HS-5 (cell line): ENCODE results near the gene ACSF2.

Experiments used
- DNase-seq: peaks from one replicate; pipeline ENCODE4 v3.0.0-alpha.2; 2012; ENCODE audit warnings: low read depth

ACSF2 gene

DNA sequence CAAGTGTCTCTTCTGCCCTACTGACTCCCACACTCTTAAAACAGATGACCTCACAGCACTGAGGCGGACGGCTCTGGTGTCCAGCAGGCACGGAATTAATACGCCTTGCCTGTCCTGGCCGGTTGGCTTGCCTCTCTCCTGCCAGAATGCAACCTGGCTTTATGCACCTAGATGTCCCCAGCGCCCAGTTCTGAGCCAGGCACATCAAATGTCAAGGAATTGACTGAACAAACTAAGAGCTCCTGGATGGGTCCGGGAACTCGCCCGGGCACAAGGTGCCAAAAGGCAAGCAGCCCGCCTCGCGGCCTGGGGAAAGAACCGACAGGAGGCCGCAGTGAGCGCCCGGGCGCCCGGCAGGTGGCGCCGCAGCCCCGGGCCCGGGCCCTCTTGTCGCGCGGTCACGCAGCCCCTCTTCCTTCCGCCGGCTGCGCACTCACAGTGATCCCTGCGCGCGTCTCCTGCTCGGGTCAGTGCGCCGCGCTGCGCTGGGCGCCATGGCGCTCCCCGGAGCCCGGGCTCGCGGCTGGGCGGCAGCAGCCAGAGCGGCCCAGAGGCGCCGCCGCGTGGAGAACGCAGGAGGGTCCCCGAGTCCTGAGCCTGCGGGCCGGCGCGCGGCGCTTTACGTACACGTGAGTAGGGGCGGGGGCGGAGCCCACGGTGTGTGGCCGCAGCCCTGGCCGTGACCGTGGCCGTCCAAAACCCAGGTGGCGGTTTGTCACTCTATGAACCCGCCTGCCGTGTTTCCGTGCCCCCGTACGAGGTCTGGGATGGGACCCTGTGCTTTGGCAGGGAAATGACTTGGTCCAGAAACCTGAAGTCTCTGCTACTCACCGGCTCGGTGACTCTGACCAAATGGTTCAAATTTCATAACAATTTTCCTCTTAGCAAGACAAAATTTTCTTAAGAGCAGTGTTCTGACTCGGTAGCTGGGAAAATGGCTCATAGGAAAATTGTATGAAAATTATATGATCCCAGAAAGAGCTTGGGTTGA lies 52.7 kb downstream of the ACSF2 start, which contains the start of gene RSAD1:
Gene RSAD1, plus strand, starts transcription at position 470 of the 991 bp plus-strand sequence. Its CDS starts 25 bp downstream, at position 495.
- DNase-seq = peak; percentile 39

- peak; percentile 31 for DNase-seq
These were observed 53.6 kb downstream of the ACSF2 start for GRCh38 chr17:50479522-50480141.

- DNase-seq = no peak
These were observed 54.2 kb downstream of the ACSF2 start for GRCh38 chr17:50480142-50480764.

DNA sequence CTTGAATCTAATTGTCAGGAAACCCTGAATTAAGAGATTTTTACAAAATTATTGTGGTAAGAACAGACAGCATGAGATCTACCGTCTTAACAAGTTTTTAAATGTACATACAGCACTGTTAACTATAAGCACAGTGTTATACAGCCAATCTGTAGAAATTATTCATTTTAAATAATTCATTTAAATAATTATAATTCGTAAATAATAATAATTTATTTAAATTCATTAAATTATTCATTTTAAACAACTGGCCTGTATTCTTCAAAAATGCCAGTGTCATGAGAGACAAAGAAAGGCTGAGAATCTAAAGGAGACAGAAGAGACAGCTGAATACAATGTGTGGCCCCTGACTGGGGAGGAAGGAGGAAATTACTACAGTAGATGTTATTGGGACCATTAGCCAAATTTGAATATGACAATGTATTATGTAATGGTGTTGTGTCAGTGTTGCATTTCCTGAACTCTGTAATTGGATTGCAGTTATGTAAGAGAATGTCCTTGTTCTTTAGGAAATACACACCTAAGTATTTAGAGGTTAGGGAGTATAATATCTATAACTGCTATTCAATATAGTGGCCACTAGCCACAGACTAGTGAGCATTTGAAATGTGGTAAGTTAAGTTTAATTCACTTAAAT lies 55.0 kb downstream of the ACSF2 start:
- no peak for DNase-seq

DNA sequence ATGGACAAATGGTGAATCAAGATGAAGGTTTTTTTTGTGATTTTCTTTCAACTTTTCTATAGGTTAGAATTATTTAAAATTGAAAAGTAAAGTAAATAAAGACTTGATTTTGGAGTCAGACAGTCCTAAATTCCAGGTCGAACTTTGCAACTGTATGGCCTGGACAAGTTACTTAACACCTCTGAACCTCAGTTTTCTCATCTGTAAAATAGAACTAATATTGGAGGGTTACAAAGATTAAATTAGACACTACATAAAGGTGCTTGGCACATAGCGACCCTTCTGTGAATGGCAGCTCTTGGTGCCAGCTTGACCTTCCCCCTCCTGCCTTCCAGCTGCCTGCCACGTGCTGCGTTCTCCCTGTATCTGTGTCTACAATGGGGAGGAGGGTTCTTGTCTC lies 55.6 kb downstream of the ACSF2 start:
- DNase-seq = no peak

DNA sequence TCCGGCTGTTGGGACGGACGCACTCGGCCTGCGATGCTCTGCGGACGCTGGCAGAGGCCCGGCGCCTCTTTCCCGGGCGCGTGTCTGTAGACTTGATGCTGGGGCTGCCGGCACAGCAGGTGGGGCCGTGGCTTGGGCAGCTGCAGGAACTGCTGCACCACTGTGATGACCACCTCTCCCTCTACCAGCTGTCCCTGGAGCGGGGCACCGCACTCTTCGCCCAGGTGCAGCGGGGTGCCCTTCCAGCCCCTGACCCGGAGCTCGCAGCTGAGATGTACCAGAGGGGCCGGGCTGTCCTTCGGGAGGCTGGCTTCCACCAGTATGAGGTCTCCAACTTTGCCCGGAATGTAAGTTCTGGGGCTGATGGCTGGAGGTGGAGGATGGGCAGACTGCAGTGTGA lies 56.1 kb downstream of the ACSF2 start:
- no peak for DNase-seq

GRCh38 chr17:50482516-50482915 lies 56.5 kb downstream of the ACSF2 start:
- peak; percentile 89 for DNase-seq

DNA sequence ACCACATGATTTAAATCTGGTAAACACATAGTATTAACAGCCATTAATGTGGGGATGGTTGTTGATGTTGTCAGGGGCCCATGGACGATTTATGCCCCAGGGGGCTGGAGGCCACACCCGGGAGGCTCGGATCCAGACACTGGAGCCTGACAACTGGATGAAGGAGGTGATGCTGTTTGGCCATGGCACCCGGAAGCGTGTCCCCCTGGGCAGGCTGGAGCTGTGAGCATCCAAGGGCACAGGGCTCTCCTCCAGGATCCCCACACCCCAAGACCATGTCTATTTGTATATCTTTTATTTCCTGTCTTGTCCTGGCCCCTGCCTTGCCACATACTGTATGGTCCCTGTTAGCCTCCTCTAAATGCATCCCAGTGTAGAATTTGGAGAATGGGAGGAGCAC lies 57.2 kb downstream of the ACSF2 start:
- no peak for DNase-seq

DNA sequence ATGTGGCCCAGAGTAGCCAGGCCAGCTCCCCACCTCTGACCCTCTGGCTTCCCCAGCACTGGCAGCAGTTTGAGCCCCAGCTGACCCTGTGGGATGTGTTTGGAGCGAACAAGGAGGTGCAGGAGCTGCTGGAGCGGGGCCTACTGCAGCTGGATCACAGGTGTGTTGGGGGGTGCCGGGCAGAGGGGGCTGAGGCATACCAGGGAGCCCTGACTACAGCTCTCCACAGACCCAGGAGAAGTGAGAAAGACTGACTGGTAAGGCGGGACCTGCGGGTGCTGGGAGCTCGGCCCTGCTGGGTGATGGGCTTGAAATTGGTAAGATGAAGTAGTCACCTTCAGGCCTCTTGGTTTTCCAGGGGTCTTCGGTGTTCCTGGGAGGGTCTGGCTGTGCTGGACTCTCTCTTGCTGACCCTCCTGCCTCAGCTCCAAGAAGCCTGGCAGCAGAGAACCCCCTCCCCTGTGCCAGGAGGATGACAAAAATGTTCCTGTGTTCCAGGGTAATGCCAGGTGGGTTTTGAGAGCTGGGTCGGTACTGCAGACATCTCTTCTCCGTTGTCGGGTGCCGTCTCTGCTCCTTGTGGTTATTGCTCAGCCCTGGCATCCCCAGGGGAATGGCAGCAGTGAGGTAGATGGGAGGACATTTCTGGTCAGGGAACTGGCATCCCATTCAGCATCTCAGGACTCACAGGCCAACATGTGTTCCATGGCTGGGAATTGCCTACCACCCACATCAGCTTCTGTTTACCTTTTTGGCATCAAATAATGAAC lies 58.6 kb downstream of the ACSF2 start:
- no peak for DNase-seq

GRCh38 chr17:50487213-50488096 lies 61.4 kb downstream of the ACSF2 start:
- no peak for DNase-seq

DNA sequence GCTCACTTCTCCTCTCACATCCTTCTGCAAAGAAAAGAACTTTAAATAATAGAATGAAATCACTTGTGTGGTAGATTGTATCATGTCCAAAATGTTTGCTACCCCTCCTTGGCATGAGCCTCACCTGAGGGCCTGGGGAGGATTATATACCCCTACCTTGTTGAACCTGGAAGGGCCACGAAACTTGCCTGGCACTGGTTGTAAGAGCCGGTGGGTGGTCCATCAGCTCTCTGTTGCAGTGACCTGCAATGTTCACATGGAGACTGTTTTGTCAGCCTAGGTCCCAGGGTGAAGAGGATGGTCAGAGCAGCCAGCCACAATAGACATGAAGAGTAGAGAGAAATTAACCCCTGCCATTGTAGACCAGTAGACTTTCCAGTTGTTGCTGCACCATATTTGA lies 62.9 kb downstream of the ACSF2 start:
- no peak for DNase-seq

DNA sequence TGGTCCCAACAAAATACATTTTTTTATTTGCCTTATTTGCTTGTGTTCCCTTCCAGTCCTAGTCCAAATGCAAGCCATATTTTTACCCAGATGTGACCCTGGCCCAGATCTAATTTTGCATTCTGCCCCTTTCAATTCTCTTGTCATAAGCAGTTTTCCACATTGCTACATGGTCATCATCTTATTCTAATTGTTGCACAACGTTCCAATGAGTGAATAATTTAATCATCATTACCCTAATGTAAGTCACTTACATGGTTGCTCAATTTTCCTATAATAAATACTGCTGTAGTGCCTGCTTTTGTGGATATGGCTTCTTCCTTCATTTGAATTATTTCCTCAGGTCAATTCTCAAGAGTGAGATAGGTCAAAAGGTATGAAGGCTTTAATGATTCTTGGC lies 65.5 kb downstream of the ACSF2 start:
- DNase-seq = no peak

GRCh38 chr17:50492214-50492613 lies 66.2 kb downstream of the ACSF2 start:
- no peak for DNase-seq

GRCh38 chr17:50493744-50494143 lies 67.7 kb downstream of the ACSF2 start:
- no peak for DNase-seq

- no peak for DNase-seq
These were observed 69.3 kb downstream of the ACSF2 start for GRCh38 chr17:50495217-50495823.

- DNase-seq = peak; percentile 28
These were observed 69.9 kb downstream of the ACSF2 start for GRCh38 chr17:50495918-50496317.

GRCh38 chr17:50498021-50498874 lies 72.2 kb downstream of the ACSF2 start:
- DNase-seq = no peak

GRCh38 chr17:50499270-50499669 lies 73.3 kb downstream of the ACSF2 start:
- no peak for DNase-seq

DNA sequence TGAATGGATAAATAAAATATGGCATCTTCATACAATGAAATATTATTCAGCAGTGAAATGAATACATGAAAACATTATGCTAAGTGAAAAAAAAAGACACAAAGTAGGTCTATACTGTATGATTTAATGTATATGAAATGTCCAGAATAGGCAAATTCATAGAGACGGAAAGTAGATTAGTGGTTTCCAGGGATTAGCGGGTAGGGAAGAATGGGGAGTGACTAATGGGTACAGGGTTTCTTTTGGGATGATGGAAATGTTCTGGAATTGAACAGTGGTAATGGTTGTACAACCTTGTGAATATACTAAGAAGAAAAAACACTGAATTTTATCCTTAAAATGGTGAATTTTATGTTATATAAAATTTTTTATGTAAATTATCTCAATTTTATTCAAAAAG lies 73.7 kb downstream of the ACSF2 start:
- no peak for DNase-seq
